GM18858 (cell line): ENCODE measurements around the gene CRKL.
A peak's percentile ranks its signal among the peaks of the same experiment; 100 is the strongest.
"Not testable (repeated sequence)": the region's sequence is repeated elsewhere in the genome, so short reads cannot be mapped to it uniquely, and the experiment has no call there.

Experiments used
- ATAC-seq: cut with Tn5 transposase; IDR thresholded peaks from one replicate; pipeline ENCODE4 v1.9.1; 2021; ENCODE audit not compliant: unreplicated experiment

The CRKL gene, protein sequence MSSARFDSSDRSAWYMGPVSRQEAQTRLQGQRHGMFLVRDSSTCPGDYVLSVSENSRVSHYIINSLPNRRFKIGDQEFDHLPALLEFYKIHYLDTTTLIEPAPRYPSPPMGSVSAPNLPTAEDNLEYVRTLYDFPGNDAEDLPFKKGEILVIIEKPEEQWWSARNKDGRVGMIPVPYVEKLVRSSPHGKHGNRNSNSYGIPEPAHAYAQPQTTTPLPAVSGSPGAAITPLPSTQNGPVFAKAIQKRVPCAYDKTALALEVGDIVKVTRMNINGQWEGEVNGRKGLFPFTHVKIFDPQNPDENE

DNA sequence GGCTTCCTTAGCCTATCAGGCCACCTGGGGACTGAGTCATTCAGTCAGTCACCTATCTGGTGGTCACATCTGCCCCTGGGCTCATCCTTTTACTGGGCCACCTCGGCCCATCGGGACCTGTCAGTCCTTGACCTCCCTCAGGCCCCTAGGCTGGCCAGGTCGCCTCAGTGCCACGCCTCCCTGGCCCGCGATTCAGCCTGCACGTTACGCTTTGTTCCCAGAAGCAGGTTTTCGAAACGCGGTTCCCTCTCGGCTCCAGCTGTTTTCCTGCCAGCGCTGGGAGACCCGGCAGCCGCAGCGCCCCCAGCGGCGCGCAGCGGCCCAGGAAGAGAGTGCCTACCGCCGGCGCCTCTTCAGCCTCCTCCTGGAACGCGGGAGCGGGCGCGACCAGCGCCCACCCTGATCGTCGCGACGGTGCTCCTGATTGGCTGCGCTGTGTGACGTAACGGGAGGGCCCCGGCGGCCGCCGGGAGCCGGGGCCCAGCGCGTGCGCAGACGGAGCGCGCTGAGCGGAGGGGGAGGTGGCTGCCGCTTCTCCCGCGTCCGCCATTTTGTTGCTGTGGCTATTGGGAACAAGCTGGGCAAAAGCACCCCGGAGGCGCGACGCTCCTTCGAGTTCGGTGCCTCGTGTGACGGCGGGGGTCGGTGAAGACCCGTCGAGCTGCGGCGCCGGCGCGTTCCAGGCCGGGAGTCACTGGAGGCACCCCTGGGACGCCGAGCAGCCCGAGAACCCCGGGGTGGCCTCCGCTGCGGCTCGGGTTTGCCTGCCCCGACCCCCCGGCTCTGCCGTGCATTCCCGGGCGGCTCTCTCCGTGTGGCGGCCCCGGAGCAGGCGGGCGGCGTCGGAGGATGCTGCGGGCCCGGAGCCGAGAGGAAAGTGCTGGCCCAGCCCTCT, at the start of gene CRKL:
TSS of gene CRKL (plus strand) at position 492 of the 895 bp plus-strand sequence. CDS start 528 bp downstream, outside the sequence.
- ATAC-seq, result peak; percentile 88

DNA sequence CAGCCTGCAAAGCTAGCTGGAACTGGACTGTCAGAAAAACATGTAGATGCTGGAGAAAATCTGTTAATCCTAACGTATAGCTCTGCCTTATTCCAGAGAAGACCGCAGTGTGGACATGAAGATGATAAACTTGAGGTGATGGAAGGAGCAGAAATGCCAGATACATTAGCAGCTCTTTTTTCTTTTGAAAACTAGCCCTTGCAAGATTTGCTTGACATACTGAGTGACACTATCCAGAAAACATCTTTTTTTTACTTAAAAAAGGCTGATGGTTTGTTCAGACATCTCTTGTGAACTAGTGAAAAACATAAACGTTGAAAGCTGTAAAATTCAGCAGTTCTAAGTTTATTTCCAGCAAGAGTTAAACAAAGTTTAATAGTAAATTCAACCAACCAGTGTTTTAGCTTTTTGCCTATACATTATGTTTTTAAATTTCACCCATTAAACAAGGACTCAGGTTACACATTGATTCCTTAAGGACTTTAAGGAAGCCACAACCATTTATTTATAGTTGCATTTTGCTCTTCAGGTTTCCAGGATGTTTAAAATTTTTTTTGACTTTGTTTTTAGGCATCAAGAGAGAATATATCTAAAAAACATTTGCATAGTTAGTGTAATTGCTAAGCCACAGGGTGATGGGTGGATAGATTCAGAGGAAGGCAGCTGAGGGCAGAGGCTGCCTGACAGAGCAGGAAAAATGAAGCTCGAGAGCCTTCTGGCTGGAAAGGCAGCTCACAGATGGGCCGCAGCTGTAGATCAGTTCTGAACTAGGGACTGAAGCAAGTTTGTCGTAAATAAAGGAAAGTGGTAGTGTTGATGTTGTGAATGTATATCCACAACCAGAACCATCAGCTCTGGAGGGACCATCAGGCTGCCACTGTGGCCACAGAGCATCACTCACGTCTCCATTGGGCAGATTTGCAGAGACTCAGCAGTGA, 48.9 kb upstream of the CRKL start:
- ATAC-seq, result no peak

DNA sequence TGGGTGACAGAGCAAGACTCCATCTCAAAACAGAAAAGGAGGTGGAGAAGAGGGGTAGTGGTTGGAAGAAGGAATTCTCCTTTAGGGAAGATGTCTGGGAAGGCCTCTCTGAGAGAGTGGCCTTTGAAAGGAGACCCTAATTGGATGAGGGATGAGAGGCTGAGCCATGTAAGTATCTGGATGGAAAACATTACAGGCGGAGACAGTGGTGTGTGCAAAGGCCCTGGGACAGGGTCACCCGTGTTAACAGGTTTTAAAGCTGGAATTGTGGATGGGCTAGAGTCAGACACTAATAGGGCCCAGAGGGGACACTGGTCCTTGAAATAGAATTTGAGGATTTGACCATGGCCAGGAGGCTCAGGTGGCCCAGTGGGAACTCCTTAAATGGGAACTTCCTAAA, 48.0 kb upstream of the CRKL start:
- ATAC-seq, result no peak

DNA sequence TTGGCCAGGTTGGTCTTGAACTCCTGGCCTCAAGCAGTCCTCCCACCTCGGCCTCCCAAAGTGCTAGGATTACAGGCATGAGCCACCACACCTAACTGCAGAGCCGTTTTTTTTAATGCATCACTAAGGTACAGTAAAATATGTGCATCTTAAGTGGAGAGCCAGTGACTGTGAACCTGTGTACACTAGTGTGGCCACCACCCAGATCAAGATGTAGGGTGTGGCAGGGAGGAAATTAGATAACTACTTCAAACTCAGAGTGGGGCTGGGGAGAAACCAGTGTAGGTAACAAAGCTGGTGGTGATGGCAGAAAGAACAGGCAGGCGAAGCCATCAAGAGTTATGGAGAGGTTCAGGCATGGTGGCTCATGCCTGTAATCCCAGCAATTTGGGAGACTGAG, 44.0 kb upstream of the CRKL start:
- no peak for ATAC-seq

DNA sequence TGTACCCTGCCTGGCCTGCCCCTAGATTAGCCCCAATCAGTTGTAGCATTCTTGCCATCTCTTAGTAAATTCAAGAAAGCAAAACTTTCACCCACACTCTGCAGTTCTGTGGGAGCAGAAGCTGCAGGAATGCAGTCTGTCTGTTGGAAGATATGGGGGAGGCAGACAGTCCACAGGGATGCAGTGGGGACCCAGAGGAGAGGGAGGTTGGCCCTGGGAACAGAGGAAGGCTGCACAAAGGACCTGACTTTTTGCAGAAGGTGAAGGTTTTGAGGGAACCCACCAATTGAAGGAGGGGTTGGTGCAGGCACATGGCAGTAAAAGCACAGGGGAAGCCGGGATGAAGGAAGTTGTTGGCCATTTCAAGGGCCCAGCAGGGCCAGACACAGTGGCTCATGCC, 41.9 kb upstream of the CRKL start:
- ATAC-seq, result no peak

DNA sequence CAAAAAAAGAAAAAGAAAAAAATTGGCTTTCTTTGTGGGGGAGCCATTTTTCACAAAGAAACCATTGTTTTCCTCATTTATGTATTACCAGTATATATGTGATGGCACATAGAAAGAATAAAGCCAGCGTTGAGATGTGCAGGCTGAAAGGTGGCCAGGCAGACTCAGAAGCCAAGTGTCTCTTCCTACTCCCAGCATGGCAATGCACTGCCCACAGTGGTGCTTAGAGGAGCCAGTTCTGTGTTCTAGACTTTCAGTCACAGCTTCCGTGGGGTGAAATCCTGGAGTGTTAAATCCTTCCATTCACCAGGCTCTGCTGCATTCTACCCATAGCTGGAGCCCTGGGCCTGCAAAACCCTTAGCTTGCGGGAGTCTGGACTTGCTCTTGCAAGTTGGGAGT, 39.5 kb upstream of the CRKL start:
- ATAC-seq, result no peak

DNA sequence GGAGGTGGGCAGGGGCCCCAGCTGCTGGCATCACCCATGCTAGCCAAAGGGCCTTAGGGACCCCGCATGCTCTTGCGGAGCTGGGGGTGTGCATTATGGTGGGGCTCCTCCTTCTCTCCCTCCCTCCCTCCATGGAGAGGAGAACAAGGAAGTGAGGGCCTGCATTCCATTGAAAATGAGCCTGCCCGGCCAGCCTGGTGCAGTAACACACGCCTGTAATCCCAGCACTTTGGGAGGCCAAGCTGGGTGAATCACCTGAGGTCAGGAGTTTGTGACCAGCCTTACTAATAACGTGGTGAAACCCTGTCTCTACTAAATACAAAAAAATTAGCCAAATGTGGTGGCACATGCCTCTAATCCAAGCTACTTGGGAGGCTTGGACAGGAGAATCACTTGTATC, 36.0 kb upstream of the CRKL start:
- ATAC-seq, result no peak

DNA sequence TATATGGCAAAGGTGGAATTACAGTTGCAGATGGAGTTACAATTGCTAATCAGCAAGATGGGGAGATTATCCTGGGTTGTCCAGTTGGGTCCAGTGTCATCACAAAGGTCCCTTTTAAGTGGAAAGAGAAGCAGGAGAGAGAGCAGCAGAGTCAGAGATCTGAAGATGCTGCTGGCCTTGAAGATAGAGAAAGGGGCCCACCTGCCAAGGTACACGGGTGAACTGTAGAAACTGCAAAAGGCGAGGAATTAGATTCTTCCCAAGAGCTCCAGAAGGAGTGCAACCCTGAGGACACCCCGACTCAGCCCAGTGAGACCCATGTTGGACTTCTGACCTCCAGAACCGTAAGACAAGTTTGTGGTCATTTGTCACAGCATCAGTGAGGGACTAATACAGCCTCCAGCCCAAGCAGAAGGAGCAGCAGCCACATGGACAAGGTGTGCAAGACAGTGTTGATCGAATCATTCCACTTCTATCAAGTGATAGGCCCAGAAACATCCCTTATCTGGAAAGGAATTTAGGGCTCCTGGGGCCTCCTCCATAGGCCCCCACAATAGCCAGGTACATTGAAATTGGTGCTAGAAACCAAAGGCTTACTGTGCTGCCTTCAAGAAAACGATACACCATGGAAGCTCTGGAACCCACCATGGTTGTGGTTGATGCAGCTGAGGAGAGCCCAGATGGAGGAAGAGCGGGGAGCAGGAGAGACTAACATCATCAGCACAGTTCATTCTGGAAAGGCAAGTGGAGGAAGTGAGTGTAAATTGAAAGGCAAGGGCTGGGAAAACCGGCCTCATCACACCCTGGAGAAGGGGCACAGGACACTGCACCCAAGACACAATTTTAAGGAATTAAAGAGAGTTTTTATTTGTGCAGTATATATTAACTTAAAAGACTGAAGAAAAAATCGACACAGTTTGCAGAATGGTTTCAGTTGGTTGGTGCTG, 35.1 kb upstream of the CRKL start:
- no peak for ATAC-seq

DNA sequence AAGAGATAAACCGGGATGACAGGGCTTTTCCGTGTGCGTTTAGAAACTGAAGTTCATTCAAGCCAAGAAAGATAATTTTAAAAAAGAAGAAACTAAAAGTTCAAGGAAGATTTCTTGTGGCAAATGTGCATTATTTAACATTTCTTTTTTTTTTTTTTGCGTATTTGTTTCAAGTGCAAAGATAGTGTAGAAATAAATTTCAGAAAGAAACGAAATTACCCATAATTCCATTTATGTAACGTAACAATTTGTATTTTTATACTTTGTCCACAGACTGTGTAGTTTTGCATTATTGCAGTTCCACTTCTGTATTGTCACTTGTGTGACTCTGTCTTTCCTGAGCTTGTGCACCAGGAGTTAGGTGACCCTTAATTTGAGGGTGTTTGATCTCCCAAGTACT, 34.4 kb upstream of the CRKL start:
- ATAC-seq, result no peak

DNA sequence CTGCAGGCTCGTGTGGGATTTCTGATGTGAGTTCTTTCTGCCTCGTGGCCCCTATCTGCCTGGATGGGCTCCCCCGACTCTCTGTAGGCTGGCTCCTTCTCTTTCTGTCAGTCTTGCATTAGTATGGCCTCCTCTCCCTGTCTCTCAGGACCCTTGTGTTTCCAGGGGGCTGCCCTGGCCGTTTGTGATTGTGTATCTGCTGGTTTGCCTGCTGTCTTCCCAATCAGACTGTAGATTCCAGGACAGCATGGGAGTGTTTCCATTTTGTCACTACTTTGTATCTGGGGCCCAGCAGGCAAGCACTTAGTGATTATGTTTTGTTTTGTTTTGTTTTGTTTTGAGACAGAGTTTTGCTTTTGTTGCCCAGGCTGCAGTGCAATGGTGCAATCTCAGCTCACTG, 32.8 kb upstream of the CRKL start:
- no peak for ATAC-seq

DNA sequence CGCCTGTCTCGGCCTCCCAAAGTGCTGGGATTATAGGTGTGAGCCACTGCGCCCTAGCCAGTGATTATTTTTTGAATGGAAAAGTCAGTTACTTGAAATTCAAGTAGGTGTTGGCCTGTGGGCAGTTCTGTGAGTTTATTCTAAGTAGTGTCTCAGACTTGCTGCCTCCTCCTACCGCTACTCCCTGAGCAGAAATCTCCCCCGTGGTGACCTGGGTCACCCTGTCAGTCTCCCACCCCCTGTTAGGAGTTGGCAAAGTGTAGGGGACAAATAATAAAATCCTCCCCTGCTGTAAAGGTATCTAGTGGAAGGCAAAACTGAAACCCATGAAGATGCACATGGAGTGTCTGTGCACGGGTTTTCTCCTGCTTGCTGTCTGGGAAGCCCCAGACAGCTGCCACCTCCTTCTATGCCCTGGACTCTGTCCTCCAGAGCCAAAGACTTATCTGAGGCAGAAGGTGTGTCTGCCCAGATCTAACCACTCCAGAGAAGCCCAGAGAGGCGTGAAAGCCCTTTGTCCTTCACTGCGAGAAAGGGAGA, 32.1 kb upstream of the CRKL start:
- ATAC-seq, result no peak

DNA sequence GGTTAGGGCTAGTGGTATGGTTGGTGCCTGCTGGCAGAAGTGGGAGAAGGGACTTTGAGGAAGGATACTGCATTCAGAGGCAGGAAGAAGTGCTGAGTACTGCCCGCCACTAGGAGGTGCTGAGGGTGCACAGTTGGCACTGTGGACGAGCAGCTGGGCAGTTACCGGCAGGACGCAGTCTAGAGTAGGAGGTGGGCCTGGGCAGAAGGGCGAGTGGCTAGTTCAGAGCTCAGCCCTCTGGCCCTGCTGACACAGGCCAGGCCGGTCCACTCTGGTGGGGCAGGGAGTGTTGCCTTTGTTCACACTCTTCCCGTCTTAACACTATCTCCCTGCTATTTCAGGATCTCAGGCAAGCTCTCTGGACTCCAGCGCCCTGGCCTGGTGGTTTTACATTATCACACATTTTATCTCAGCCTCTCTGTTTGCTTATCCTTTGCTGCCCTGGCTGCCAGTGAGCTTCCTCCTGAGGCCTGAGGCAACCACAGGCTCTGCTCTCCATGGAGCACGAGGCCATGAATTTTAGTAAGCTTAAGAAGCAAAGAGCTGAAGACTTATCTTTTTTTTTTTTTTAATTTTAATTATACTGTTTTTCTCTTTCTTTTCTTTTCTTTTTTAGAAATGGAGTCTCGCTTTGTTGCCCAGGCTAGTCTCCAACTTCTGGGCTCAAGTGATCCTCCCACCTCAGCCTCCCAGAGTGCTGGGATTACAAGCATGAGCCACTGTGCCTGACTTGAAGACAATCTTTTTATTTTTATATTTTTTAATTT, 31.5 kb upstream of the CRKL start:
- ATAC-seq, result no peak

DNA sequence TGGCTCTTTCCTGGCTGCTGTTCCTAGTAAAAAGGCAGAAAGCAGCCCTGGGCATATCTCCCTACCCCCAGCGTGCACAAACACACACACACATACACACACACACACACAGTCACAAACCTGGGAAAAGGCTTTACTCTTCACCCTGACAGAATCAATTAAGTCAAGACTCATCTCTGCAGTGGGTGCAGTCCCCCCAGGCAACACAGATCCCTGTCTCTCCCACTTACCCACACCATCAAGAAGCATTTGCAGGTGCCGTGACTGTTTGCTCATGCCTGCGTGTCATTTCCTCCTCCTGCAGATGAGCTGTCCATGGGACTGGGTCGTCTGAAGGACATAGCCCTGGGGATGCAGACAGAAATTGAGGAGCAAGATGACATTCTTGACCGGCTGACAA, 29.8 kb upstream of the CRKL start:
- no peak for ATAC-seq

DNA sequence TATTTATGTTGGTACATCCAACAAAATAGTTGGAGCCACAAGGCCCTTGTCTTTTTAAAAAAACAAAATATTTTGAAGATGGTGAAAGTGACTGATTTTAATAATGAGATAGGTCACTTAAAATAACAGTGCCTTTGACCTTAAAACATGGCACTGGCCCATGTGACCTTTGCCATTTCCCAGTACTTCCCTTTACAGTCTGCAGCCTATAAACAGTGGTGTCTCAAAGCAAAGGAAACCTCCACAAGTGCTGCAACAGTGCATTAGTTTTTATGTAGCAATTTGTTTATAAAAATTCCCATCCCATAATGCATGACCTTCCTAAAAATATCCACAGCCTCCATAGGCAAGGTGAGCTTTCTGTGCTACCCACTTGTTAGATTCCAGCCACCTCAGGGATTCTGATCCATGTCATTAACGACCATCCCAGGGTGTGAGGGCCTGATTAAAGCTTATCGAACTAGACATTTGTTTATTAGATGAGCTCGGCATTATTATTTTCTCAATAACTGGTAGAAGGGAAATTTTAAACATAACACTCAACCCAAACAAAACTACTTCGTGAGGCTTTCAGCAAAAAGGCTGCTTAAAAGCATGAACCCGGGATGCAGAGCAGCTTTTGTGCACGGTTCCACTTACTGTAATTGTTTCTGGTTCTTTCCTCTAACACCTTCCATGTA, 28.0 kb upstream of the CRKL start:
- ATAC-seq, result no peak

DNA sequence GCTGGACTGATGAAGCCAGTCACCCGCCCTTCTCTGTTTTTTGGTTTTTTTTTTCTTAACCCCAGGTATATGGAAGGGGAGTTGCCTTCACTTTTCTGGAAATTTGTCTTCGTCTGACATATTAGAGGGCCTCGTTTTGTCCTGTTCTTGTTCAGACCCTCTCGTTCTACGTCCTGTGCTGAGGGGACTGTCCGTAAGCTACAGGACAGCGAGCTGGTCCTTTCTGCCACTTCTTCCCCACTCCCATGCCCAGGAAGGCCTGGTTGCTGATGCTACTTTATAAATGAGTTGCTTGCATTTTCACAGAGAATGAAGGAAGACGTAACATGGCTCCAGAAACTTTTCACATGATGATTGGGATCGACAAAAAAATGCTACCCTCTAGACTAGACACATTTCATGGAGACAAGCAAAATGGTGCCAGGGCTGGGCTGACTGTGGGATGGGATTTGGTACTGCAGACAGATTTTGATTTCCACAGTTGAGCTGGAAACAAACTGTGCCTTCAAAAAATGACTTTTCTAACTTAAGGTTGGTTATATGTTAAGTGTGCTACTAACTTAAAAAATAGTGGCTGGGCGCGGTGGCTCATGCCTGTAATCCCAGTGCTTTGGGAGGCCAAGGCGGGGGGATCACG, 27.2 kb upstream of the CRKL start:
- no peak for ATAC-seq

DNA sequence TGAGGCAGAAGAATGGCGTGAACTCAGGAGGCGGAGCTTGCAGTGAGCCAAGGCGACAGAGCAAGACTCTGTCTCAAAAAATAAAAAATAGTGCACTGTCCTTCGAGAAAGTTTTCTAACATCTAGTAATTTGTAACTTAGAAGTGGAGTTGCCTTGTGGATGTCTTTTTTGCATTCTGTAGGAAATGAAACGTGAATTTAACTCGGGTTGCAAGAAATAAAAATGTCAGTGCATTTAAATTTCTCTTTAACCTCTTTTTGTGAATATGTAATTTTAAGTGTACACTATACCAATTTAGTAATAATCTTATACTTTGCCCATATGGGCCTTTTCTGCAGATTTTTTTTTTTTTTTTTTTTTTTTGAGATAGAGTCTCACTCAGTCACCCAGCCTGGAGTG, 26.2 kb upstream of the CRKL start:
- ATAC-seq, result no peak

DNA sequence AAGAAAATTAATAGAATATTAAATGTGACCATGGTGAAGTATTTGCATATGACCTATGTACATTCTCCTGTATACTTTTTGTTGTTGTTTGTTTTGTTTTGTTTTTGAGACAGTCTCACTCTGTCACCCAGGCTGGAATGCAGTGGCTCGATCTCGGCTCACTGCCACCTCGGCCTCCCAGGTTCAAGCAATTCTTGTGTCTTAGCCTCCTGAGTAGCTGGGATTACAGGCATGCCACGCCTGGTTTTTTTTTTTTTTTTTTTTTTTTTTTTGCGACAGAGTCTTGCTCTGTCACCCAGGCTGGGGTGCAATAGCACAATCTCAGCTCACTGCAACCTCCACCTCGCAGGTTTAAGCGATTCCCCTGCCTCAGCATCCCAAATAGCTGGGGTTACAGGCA, 19.5 kb upstream of the CRKL start:
- ATAC-seq, result not testable (repeated sequence)

DNA sequence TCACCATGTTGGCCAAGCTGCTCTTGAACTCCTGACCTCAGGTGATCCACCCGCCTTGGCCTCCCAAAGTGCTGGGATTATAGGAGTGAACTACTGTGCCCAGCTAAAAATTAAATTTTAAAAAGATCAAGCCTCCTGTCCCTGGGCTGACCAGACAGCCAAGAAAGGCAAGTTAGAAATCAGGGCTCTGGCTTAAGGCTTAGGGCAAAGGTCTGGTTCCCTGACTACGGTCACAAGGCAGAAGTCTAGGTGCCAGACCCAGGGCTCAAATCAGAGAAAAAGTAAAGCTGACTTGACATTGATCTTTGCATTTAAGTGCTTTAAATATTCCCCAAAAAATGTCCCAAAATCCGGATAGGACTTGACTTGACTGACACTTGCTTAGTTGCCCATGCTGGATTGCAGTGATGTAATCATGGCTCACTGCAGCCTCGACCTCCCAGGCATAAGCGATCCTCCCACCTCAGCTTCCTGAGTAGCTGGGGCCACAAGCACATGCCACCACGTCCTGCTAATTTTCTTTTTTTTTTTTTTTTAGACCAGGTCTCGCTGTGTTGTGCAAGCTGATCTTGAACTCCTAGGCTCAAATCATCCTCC, 17.3 kb upstream of the CRKL start:
- ATAC-seq, result no peak
